ENCODE data around the gene EHMT1. TPM values are rescaled to one million over a fixed set of nuclear protein-coding genes. Genes with fewer than 3 reads are reported as not detected.
"Not testable (repeated sequence)": the region's sequence is repeated elsewhere in the genome, so short reads cannot be mapped to it uniquely, and the experiment has no call there.

EHMT1 gene
- total RNA-seq, 2 experiments from 2014 or later = 145 to 295 TPM

GRCh38 chr9:137884547-137884946 lies 265.7 kb downstream of the EHMT1 start:
- H3K4me1 ChIP-seq (ENCODE audit: insufficient read depth, low read length, poor library complexity, severe bottlenecking); H3K36me3 ChIP-seq (ENCODE audit: insufficient read depth, low read length); H4K20me1 ChIP-seq (ENCODE audit: insufficient read depth, low read length); H3K9me3 ChIP-seq (ENCODE audit: low read length); CTCF ChIA-PET (ENCODE audit: unreplicated experiment); H3K4me3 ChIP-seq (ENCODE audit: low read depth, low read length, poor library complexity, severe bottlenecking); H2AFZ ChIP-seq (ENCODE audit: low read length); intact Hi-C loops (cut with micrococcal nuclease; ENCODE audit: unreplicated experiment); POLR2A ChIA-PET; H3K79me2 ChIP-seq (ENCODE audit: insufficient read depth, low read depth, low read length); H3K4me2 ChIP-seq (ENCODE audit: low read length); BruUV-seq (replicated peaks); H3K27ac ChIP-seq (ENCODE audit: low read depth, low read length, poor library complexity, severe bottlenecking); H3K9me2 ChIP-seq (ENCODE audit: insufficient read depth, low read length): not testable (repeated sequence)
- DNase-seq (ENCODE audit: low spot score) = peak; percentile 10

GRCh38 chr9:137885121-137885520 lies 266.3 kb downstream of the EHMT1 start:
- H3K9me3 ChIP-seq (ENCODE audit: low read length); H3K36me3 ChIP-seq (ENCODE audit: insufficient read depth, low read length); intact Hi-C loops (cut with micrococcal nuclease; ENCODE audit: unreplicated experiment); H3K4me2 ChIP-seq (ENCODE audit: low read length); H4K20me1 ChIP-seq (ENCODE audit: insufficient read depth, low read length); H3K4me3 ChIP-seq (ENCODE audit: low read depth, low read length, poor library complexity, severe bottlenecking); BruUV-seq (replicated peaks); H3K27ac ChIP-seq (ENCODE audit: low read depth, low read length, poor library complexity, severe bottlenecking); CTCF ChIA-PET (ENCODE audit: unreplicated experiment); H2AFZ ChIP-seq (ENCODE audit: low read length); H3K9me2 ChIP-seq (ENCODE audit: insufficient read depth, low read length); DNase-seq (ENCODE audit: low spot score); H3K79me2 ChIP-seq (ENCODE audit: insufficient read depth, low read depth, low read length); POLR2A ChIA-PET; H3K4me1 ChIP-seq (ENCODE audit: insufficient read depth, low read length, poor library complexity, severe bottlenecking): not testable (repeated sequence)

Small RNA genes within 50 kb of the gene (microRNA-seq; reads per million reads assigned to microRNA genes)
- not detected for gene MIR602 (ENCODE audit: borderline replicate concordance)

Small RNA genes within 50 kb of the gene (small RNA-seq; reads per million reads assigned to genes)
- gene MIR602 (not detected), gene RF00017 (not detected)

Other genes starting within 250 kb of the EHMT1 start
- gene EXD3, start 195.8 kb upstream of the EHMT1 start, total RNA-seq (2014; rRNA removed; shearing (Covaris generic)) = 14.2 and 27.0 TPM in 2 replicates
- 20.8 and 27.0 TPM in 2 replicates for gene EXD3, start 195.8 kb upstream of the EHMT1 start, total RNA-seq (2022)
- gene NOXA1, start 195.6 kb upstream of the EHMT1 start, total RNA-seq (2014; rRNA removed; shearing (Covaris generic)) = not detected in 2 replicates
- gene NOXA1, start 195.6 kb upstream of the EHMT1 start, total RNA-seq (2022) = not detected in 2 replicates
- gene ENTPD8, start 177.6 kb upstream of the EHMT1 start, total RNA-seq (2014; rRNA removed; shearing (Covaris generic)) = not detected in 2 replicates
- not detected in 2 replicates for gene ENTPD8, start 177.6 kb upstream of the EHMT1 start, total RNA-seq (2022)
- gene NSMF, start 159.7 kb upstream of the EHMT1 start, total RNA-seq (2014; rRNA removed; shearing (Covaris generic)) = 15.8 and 20.3 TPM in 2 replicates
- gene NSMF, start 159.7 kb upstream of the EHMT1 start, total RNA-seq (2022) = 29.0 and 29.8 TPM in 2 replicates
- 0.80 and 1.5 TPM in 2 replicates for gene PNPLA7, start 68.6 kb upstream of the EHMT1 start, total RNA-seq (2014; rRNA removed; shearing (Covaris generic))
- gene PNPLA7, start 68.6 kb upstream of the EHMT1 start, total RNA-seq (2022) = 8.5 and 10.2 TPM in 2 replicates
- 26.4 and 38.3 TPM in 2 replicates for gene MRPL41, start 67.1 kb upstream of the EHMT1 start, total RNA-seq (2014; rRNA removed; shearing (Covaris generic))
- 29.3 and 34.8 TPM in 2 replicates for gene MRPL41, start 67.1 kb upstream of the EHMT1 start, total RNA-seq (2022)
- 71.7 and 72.9 TPM in 2 replicates for gene DPH7, start 40.1 kb upstream of the EHMT1 start, total RNA-seq (2014; rRNA removed; shearing (Covaris generic))
- 88.2 and 95.6 TPM in 2 replicates for gene DPH7, start 40.1 kb upstream of the EHMT1 start, total RNA-seq (2022)
- 48.4 and 48.5 TPM in 2 replicates for gene ZMYND19, start 28.5 kb upstream of the EHMT1 start, total RNA-seq (2014; rRNA removed; shearing (Covaris generic))
- 62.2 and 65.8 TPM in 2 replicates for gene ZMYND19, start 28.5 kb upstream of the EHMT1 start, total RNA-seq (2022)
- 47.0 and 70.3 TPM in 2 replicates for gene ARRDC1, start 13.3 kb upstream of the EHMT1 start, total RNA-seq (2014; rRNA removed; shearing (Covaris generic))
- 59.6 and 64.6 TPM in 2 replicates for gene ARRDC1, start 13.3 kb upstream of the EHMT1 start, total RNA-seq (2022)